ENCODE results near the gene FRAS1. TPM values are rescaled to one million over a fixed set of nuclear protein-coding genes. Genes with fewer than 3 reads are reported as not detected.

The FRAS1 gene
- total and polyA plus RNA-seq, 2 of the 8 experiments (the other 6 are each of a cell fraction or from before 2014, with no cell fraction given), result 38.5 to 109 TPM

DNA sequence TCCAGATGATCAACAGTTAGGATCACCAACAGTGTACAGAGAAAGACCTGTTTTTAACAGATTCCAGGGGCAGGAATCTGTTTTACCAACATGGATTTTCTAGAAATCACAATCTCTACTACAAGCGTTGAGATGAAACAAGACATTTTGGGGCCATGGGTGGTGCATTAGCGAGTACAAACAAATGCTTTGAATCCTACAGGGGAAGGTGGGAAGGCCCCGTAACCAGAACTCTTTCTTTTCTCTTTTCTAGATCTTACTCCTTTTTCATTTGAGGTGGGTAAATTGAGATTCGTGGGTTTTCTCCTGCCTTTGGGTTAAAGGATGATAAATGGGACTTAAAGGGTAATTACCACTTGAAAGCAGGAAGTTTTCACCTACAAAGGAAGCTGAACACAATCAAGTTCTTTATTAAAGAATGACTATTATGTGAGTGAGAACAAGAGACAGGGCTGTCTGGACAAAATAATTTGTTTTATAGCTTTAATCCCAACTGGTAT, 304.5 kb downstream of the FRAS1 start (continued):
- TF ChIP-seq, protein P1, sequence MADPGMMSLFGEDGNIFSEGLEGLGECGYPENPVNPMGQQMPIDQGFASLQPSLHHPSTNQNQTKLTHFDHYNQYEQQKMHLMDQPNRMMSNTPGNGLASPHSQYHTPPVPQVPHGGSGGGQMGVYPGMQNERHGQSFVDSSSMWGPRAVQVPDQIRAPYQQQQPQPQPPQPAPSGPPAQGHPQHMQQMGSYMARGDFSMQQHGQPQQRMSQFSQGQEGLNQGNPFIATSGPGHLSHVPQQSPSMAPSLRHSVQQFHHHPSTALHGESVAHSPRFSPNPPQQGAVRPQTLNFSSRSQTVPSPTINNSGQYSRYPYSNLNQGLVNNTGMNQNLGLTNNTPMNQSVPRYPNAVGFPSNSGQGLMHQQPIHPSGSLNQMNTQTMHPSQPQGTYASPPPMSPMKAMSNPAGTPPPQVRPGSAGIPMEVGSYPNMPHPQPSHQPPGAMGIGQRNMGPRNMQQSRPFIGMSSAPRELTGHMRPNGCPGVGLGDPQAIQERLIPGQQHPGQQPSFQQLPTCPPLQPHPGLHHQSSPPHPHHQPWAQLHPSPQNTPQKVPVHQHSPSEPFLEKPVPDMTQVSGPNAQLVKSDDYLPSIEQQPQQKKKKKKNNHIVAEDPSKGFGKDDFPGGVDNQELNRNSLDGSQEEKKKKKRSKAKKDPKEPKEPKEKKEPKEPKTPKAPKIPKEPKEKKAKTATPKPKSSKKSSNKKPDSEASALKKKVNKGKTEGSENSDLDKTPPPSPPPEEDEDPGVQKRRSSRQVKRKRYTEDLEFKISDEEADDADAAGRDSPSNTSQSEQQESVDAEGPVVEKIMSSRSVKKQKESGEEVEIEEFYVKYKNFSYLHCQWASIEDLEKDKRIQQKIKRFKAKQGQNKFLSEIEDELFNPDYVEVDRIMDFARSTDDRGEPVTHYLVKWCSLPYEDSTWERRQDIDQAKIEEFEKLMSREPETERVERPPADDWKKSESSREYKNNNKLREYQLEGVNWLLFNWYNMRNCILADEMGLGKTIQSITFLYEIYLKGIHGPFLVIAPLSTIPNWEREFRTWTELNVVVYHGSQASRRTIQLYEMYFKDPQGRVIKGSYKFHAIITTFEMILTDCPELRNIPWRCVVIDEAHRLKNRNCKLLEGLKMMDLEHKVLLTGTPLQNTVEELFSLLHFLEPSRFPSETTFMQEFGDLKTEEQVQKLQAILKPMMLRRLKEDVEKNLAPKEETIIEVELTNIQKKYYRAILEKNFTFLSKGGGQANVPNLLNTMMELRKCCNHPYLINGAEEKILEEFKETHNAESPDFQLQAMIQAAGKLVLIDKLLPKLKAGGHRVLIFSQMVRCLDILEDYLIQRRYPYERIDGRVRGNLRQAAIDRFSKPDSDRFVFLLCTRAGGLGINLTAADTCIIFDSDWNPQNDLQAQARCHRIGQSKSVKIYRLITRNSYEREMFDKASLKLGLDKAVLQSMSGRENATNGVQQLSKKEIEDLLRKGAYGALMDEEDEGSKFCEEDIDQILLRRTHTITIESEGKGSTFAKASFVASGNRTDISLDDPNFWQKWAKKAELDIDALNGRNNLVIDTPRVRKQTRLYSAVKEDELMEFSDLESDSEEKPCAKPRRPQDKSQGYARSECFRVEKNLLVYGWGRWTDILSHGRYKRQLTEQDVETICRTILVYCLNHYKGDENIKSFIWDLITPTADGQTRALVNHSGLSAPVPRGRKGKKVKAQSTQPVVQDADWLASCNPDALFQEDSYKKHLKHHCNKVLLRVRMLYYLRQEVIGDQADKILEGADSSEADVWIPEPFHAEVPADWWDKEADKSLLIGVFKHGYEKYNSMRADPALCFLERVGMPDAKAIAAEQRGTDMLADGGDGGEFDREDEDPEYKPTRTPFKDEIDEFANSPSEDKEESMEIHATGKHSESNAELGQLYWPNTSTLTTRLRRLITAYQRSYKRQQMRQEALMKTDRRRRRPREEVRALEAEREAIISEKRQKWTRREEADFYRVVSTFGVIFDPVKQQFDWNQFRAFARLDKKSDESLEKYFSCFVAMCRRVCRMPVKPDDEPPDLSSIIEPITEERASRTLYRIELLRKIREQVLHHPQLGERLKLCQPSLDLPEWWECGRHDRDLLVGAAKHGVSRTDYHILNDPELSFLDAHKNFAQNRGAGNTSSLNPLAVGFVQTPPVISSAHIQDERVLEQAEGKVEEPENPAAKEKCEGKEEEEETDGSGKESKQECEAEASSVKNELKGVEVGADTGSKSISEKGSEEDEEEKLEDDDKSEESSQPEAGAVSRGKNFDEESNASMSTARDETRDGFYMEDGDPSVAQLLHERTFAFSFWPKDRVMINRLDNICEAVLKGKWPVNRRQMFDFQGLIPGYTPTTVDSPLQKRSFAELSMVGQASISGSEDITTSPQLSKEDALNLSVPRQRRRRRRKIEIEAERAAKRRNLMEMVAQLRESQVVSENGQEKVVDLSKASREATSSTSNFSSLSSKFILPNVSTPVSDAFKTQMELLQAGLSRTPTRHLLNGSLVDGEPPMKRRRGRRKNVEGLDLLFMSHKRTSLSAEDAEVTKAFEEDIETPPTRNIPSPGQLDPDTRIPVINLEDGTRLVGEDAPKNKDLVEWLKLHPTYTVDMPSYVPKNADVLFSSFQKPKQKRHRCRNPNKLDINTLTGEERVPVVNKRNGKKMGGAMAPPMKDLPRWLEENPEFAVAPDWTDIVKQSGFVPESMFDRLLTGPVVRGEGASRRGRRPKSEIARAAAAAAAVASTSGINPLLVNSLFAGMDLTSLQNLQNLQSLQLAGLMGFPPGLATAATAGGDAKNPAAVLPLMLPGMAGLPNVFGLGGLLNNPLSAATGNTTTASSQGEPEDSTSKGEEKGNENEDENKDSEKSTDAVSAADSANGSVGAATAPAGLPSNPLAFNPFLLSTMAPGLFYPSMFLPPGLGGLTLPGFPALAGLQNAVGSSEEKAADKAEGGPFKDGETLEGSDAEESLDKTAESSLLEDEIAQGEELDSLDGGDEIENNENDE (IDR thresholded peaks at IDR 0.05; ENCODE audit: insufficient replicate concordance, low read length), result no peak
- TF ChIP-seq TEAD4 (IDR thresholded peaks at IDR 0.05; ENCODE audit: low read depth, low read length) (no peak), RFX5 (IDR thresholded peaks at IDR 0.05; ENCODE audit: borderline replicate concordance, low read depth, low read length) (no peak), PHF8 (conservative IDR thresholded peaks at IDR 0.05; ENCODE audit: low read depth, low read length) (no peak), TAF7 (optimal IDR thresholded peaks at IDR 0.05; ENCODE audit: borderline replicate concordance, low read depth, low read length) (no peak), POLR2AphosphoS5 (IDR thresholded peaks at IDR 0.05; ENCODE audit: low read depth, low read length) (no peak), CHD2 (IDR thresholded peaks at IDR 0.05; ENCODE audit: low read length) (no peak), POU5F1 (IDR thresholded peaks at IDR 0.05; ENCODE audit: low read depth, low read length) (no peak), BRCA1 (IDR thresholded peaks at IDR 0.05; ENCODE audit: low read depth, low read length) (no peak), POLR2A (IDR thresholded peaks at IDR 0.05; ENCODE audit: control extremely low read depth in 1 of 2, low read depth in 2 of 2, low read length in 2 of 2) (no peak)
- TF ChIP-seq, protein P2, sequence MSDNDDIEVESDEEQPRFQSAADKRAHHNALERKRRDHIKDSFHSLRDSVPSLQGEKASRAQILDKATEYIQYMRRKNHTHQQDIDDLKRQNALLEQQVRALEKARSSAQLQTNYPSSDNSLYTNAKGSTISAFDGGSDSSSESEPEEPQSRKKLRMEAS (IDR thresholded peaks at IDR 0.05), result no peak

All from H1 (cell line).